ENCODE measurements around the gene SPRED2. TPM values are rescaled to one million over a fixed set of nuclear protein-coding genes. Genes with fewer than 3 reads are reported as not detected.

The SPRED2 gene
- total and polyA plus RNA-seq, 4 donors = 6.7 to 7.5 (median 7.1) TPM

DNA sequence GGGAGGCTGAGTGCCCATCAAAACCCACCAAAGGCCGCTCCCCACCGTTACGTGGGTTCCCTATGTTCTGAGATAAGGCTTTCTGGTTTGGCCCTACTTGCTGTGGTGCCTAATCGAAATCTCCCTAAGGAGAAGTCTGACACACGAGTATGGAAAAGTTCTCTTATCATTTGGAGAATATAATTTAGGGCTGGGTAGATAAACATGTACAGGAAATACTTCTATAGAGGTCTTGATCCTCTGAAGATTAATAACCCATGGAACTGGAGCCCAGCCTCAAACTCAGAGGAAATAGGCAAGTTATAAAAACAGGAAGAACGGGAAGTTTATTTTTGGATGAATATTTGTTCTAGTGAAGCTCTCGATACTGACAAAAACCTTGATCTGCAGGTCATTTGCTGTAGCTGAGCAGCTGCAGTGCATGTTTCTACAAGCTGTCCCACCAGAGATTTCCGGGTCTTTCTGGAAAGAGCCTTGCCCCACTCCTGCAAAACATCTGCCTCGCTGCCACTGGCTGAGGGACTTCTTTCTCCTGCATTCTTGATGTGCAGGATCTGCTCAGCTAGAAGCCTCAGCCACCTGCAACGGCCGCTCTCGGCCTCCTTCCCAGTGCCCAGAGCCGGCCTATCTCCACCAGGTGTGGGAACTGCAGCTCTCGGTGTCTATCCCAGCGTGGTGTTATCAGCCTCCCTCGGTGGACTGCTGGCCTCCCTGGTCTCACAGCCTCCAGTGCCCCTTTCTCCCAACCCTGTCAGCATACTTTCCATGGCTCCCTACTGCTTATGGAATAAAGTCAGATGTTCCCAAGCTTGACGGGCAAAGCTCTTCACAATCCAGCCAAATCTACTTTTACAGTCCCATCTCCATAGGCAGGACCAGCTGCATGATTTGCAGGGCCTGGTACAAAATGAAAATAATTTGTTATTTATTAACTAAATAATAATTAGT is 48.6 kb downstream of the SPRED2 start:
- no peak overlapping the region for H3K4me3 ChIP-seq (ENCODE audit: low read depth in 1 of 3, low read length in 3 of 3)
- peak; percentile 89 for TF ChIP-seq NR2F2 (IDR thresholded peaks at IDR 0.05)
- TF ChIP-seq, protein P1, sequence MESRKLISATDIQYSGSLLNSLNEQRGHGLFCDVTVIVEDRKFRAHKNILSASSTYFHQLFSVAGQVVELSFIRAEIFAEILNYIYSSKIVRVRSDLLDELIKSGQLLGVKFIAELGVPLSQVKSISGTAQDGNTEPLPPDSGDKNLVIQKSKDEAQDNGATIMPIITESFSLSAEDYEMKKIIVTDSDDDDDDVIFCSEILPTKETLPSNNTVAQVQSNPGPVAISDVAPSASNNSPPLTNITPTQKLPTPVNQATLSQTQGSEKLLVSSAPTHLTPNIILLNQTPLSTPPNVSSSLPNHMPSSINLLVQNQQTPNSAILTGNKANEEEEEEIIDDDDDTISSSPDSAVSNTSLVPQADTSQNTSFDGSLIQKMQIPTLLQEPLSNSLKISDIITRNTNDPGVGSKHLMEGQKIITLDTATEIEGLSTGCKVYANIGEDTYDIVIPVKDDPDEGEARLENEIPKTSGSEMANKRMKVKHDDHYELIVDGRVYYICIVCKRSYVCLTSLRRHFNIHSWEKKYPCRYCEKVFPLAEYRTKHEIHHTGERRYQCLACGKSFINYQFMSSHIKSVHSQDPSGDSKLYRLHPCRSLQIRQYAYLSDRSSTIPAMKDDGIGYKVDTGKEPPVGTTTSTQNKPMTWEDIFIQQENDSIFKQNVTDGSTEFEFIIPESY (IDR thresholded peaks at IDR 0.05) = no peak
- no peak for TF ChIP-seq SP1 (IDR thresholded peaks at IDR 0.05)
- TF ChIP-seq, protein P2, sequence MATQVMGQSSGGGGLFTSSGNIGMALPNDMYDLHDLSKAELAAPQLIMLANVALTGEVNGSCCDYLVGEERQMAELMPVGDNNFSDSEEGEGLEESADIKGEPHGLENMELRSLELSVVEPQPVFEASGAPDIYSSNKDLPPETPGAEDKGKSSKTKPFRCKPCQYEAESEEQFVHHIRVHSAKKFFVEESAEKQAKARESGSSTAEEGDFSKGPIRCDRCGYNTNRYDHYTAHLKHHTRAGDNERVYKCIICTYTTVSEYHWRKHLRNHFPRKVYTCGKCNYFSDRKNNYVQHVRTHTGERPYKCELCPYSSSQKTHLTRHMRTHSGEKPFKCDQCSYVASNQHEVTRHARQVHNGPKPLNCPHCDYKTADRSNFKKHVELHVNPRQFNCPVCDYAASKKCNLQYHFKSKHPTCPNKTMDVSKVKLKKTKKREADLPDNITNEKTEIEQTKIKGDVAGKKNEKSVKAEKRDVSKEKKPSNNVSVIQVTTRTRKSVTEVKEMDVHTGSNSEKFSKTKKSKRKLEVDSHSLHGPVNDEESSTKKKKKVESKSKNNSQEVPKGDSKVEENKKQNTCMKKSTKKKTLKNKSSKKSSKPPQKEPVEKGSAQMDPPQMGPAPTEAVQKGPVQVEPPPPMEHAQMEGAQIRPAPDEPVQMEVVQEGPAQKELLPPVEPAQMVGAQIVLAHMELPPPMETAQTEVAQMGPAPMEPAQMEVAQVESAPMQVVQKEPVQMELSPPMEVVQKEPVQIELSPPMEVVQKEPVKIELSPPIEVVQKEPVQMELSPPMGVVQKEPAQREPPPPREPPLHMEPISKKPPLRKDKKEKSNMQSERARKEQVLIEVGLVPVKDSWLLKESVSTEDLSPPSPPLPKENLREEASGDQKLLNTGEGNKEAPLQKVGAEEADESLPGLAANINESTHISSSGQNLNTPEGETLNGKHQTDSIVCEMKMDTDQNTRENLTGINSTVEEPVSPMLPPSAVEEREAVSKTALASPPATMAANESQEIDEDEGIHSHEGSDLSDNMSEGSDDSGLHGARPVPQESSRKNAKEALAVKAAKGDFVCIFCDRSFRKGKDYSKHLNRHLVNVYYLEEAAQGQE (IDR thresholded peaks at IDR 0.05) = no peak
- peak in 1 of 2 donors; percentile 28 for TF ChIP-seq HNF4A (conservative IDR thresholded peaks at IDR 0.05)
- TF ChIP-seq, protein P3, sequence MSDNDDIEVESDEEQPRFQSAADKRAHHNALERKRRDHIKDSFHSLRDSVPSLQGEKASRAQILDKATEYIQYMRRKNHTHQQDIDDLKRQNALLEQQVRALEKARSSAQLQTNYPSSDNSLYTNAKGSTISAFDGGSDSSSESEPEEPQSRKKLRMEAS (IDR thresholded peaks at IDR 0.05) = peak; percentile 33
- TF ChIP-seq YY1 (IDR thresholded peaks at IDR 0.05) = no peak
- no peak for TF ChIP-seq EGR1 (IDR thresholded peaks at IDR 0.05; ENCODE audit: low read depth in 2 of 2)
- TF ChIP-seq FOXA2 (IDR thresholded peaks at IDR 0.05) = no peak
- TF ChIP-seq, protein P4, sequence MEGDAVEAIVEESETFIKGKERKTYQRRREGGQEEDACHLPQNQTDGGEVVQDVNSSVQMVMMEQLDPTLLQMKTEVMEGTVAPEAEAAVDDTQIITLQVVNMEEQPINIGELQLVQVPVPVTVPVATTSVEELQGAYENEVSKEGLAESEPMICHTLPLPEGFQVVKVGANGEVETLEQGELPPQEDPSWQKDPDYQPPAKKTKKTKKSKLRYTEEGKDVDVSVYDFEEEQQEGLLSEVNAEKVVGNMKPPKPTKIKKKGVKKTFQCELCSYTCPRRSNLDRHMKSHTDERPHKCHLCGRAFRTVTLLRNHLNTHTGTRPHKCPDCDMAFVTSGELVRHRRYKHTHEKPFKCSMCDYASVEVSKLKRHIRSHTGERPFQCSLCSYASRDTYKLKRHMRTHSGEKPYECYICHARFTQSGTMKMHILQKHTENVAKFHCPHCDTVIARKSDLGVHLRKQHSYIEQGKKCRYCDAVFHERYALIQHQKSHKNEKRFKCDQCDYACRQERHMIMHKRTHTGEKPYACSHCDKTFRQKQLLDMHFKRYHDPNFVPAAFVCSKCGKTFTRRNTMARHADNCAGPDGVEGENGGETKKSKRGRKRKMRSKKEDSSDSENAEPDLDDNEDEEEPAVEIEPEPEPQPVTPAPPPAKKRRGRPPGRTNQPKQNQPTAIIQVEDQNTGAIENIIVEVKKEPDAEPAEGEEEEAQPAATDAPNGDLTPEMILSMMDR (IDR thresholded peaks at IDR 0.05; ENCODE audit: low read depth, low read length, missing input control) = no peak
- peak in 1 of 2 donors; percentile 22 for TF ChIP-seq RAD21 (IDR thresholded peaks at IDR 0.05)
- DNase-seq (ENCODE audit: low spot score) = no peak
- H3K36me3 ChIP-seq (ENCODE audit: control insufficient read depth in 4 of 4, insufficient read depth in 3 of 4, low read depth in 1 of 4, low read length in 3 of 4) = no peaks in the 10 kb centered on the region
- H3K9ac ChIP-seq (ENCODE audit: low read depth in 1 of 2, low read length in 2 of 2) = peak overlapping the region in 1 of 2 donors; percentile 8
- H3K27ac ChIP-seq (ENCODE audit: low read depth in 1 of 2, low read length in 2 of 2) = peak overlapping the region; percentile 80 to 84
- H3K27me3 ChIP-seq (ENCODE audit: control insufficient read depth in 4 of 4, insufficient read depth in 4 of 4, low read length in 3 of 4) = no peaks in the 10 kb centered on the region
- no peaks in the 10 kb centered on the region for H3K9me3 ChIP-seq (ENCODE audit: control insufficient read depth in 4 of 4, low read length in 3 of 4)
- 49% methylated on average over 17 of the region's 17 CpGs for WGBS
- H3K4me1 ChIP-seq (ENCODE audit: control insufficient read depth in 4 of 4, insufficient read depth in 4 of 4, low read length in 3 of 4) = peaks cover 30 to 64% (median 52%) of the 10 kb centered on the region in 4 donors

DNA sequence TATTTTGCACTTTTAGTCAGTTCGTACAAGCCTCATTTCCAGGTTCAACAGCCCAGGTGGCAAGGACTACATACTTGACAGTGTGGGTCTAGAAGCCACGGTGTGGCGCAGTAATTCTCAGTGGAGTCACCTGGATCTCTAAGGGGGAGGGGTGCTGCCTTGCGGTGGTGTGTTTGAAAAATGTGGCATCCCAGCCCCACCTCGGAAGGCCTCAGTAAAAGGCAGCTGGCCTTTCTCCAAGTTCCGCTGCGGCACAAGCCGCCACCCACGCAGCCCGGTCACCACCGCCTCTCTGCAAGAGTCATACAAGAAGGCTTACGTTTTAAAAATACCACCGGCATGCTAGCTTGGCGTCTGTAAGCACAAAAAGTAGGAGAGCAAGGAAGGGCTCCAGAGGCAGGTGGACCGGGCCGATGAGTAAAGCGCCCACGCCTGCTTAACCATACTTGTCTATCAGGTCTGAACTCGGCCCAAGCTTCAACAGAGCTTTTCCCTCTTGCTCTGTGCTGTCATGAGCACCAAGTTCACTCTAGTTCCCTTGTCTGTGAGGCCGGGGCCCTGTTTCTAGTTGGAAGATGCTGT is 49.5 kb downstream of the SPRED2 start:
- H3K9ac ChIP-seq (ENCODE audit: low read depth in 1 of 2, low read length in 2 of 2) = peak overlapping the region in 1 of 2 donors; percentile 36
- peak overlapping the region; percentile 80 to 84 for H3K27ac ChIP-seq (ENCODE audit: low read depth in 1 of 2, low read length in 2 of 2)
- 8% methylated on average over 20 of the region's 20 CpGs for WGBS
- H3K36me3 ChIP-seq (ENCODE audit: control insufficient read depth in 4 of 4, insufficient read depth in 3 of 4, low read depth in 1 of 4, low read length in 3 of 4) = no peaks in the 10 kb centered on the region
- no peaks in the 10 kb centered on the region for H3K27me3 ChIP-seq (ENCODE audit: control insufficient read depth in 4 of 4, insufficient read depth in 4 of 4, low read length in 3 of 4)
- peaks cover 30 to 67% (median 57%) of the 10 kb centered on the region in 4 donors for H3K4me1 ChIP-seq (ENCODE audit: control insufficient read depth in 4 of 4, insufficient read depth in 4 of 4, low read length in 3 of 4)
- no peaks in the 10 kb centered on the region for H3K9me3 ChIP-seq (ENCODE audit: control insufficient read depth in 4 of 4, low read length in 3 of 4)
- H3K4me3 ChIP-seq (ENCODE audit: low read depth in 1 of 3, low read length in 3 of 3) = peak overlapping the region in 1 of 3 donors; percentile 19
- peak; percentile 62 for DNase-seq (ENCODE audit: low spot score)
- TF ChIP-seq NR2F2 (IDR thresholded peaks at IDR 0.05) = no peak
- peak; percentile 30 to 54 for TF ChIP-seq HNF4A (conservative IDR thresholded peaks at IDR 0.05)
- no peak for TF ChIP-seq HNF4G (IDR thresholded peaks at IDR 0.05)
- TF ChIP-seq, protein P1 (IDR thresholded peaks at IDR 0.05) = peak; percentile 7
- TF ChIP-seq, protein P4 (IDR thresholded peaks at IDR 0.05; ENCODE audit: low read depth, low read length, missing input control) = no peak
- TF ChIP-seq FOXA2 (IDR thresholded peaks at IDR 0.05) = no peak
- TF ChIP-seq TAF1 (conservative IDR thresholded peaks at IDR 0.05) = no peak
- TF ChIP-seq, protein P5, sequence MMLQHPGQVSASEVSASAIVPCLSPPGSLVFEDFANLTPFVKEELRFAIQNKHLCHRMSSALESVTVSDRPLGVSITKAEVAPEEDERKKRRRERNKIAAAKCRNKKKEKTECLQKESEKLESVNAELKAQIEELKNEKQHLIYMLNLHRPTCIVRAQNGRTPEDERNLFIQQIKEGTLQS (IDR thresholded peaks at IDR 0.05) = no peak
- peak; percentile 35 for TF ChIP-seq YY1 (IDR thresholded peaks at IDR 0.05)
- TF ChIP-seq, protein P3 (IDR thresholded peaks at IDR 0.05) = peak; percentile 52
- peak; percentile 62 to 69 for TF ChIP-seq RAD21 (IDR thresholded peaks at IDR 0.05)
- TF ChIP-seq FOXA1 (IDR thresholded peaks at IDR 0.05) = no peak
- peak; percentile 95 to 98 for TF ChIP-seq EGR1 (IDR thresholded peaks at IDR 0.05; ENCODE audit: low read depth in 2 of 2)
